SK-N-SH treated with all-trans-retinoic acid at 6 μM for 48 hours (cell line): Measurements from ENCODE around the gene ATRAID.

Experiments
- ATAC-seq: fragments of 200-7000 bp; cut with Tn5 transposase; 3 replicates; pipeline ENCODE4 v1.9.1; 2020; ENCODE audit warnings: mild to moderate bottlenecking, moderate library complexity
- ARNTL ChIP-seq: fragments of 450-650 bp; formaldehyde crosslinking; IDR thresholded peaks from 2 replicates; pipeline ENCODE4 v1.5.0; 2020; ENCODE audit warnings: low read depth, mild to moderate bottlenecking, moderate library complexity, borderline replicate concordance
- BACH2 ChIP-seq: fragments of 250-450 bp; sonication (Bioruptor Pico); IDR thresholded peaks from 2 replicates; pipeline ENCODE4 v1.9.0; 2021; ENCODE audit warnings: mild to moderate bottlenecking, borderline replicate concordance
- CREB5 ChIP-seq: fragments of 250-450 bp; sonication (Bioruptor Pico); IDR thresholded peaks from 2 replicates; pipeline ENCODE4 v1.5.1; 2020; ENCODE audit warnings: low read depth, mild to moderate bottlenecking, moderate library complexity
- ESRRG ChIP-seq: fragments of 250-450 bp; sonication (Bioruptor Pico); IDR thresholded peaks from 2 replicates; pipeline ENCODE4 v1.6.1; 2021; ENCODE audit warnings: mild to moderate bottlenecking
- GLIS3 ChIP-seq: fragments of 250-450 bp; sonication (Bioruptor Pico); IDR thresholded peaks from 2 replicates; pipeline ENCODE4 v1.5.0; 2020; ENCODE audit warnings: mild to moderate bottlenecking, moderate library complexity
- ISL1 ChIP-seq: fragments of 250-450 bp; sonication (Bioruptor Pico); IDR thresholded peaks from 2 replicates; pipeline ENCODE4 v2.1.2; 2022; ENCODE audit warnings: mild to moderate bottlenecking, moderate library complexity
- OSR1 ChIP-seq: fragments of 250-450 bp; sonication (Bioruptor Pico); IDR thresholded peaks from 2 replicates; pipeline ENCODE4 v1.8.0; 2022; ENCODE audit warnings: moderate library complexity, mild to moderate bottlenecking, inconsistent platforms
- PATZ1 ChIP-seq: fragments of 250-450 bp; sonication (Bioruptor Pico); IDR thresholded peaks from 2 replicates; pipeline ENCODE4 v1.8.0; 2020; ENCODE audit warnings: mild to moderate bottlenecking, moderate library complexity, borderline replicate concordance
- PPARA ChIP-seq: fragments of 250-450 bp; sonication (Bioruptor Pico); IDR thresholded peaks from 2 replicates; pipeline ENCODE4 v1.5.0; 2020; ENCODE audit warnings: mild to moderate bottlenecking, borderline replicate concordance
- RARB ChIP-seq: fragments of 250-450 bp; sonication (Bioruptor Pico); IDR thresholded peaks from 2 replicates; pipeline ENCODE4 v1.8.0; 2021; ENCODE audit warnings: mild to moderate bottlenecking, moderate library complexity
- SNAI2 ChIP-seq: fragments of 250-450 bp; sonication (Bioruptor Pico); IDR thresholded peaks from 2 replicates; pipeline ENCODE4 v1.5.0; 2020; ENCODE audit warnings: mild to moderate bottlenecking, moderate library complexity
- TCF4 ChIP-seq: fragments of 250-450 bp; sonication (Bioruptor Pico); IDR thresholded peaks from 2 replicates; pipeline ENCODE4 v1.8.0; 2021; ENCODE audit warnings: mild to moderate bottlenecking, moderate library complexity, borderline replicate concordance
- TOX ChIP-seq: fragments of 250-450 bp; sonication (Bioruptor Pico); IDR thresholded peaks from 2 replicates; pipeline ENCODE4 v1.8.0; 2021; ENCODE audit warnings: mild to moderate bottlenecking, moderate library complexity, borderline replicate concordance
- TSHZ2 ChIP-seq: fragments of 250-450 bp; sonication (Bioruptor Pico); IDR thresholded peaks from 2 replicates; pipeline ENCODE4 v1.5.0; 2020; ENCODE audit warnings: mild to moderate bottlenecking, moderate library complexity
- ZC3H10 ChIP-seq: fragments of 250-450 bp; sonication (Bioruptor Pico); IDR thresholded peaks from 2 replicates; pipeline ENCODE4 v1.5.1; 2021; ENCODE audit warnings: mild to moderate bottlenecking, moderate library complexity
- ZFP3 ChIP-seq: fragments of 250-450 bp; sonication (Bioruptor Pico); IDR thresholded peaks from 2 replicates; pipeline ENCODE4 v1.5.0; 2020; ENCODE audit warnings: mild to moderate bottlenecking, moderate library complexity
- ZFP30 ChIP-seq: fragments of 450-650 bp; formaldehyde crosslinking; IDR thresholded peaks from 2 replicates; pipeline ENCODE4 v1.5.0; 2022; ENCODE audit warnings: mild to moderate bottlenecking, moderate library complexity
- ZNF565 ChIP-seq: fragments of 450-650 bp; formaldehyde crosslinking; conservative IDR thresholded peaks from 2 replicates; pipeline ENCODE4 v1.5.0; 2020; ENCODE audit warnings: low read depth, mild to moderate bottlenecking, moderate library complexity
- ZNF70 ChIP-seq: fragments of 450-650 bp; formaldehyde crosslinking; IDR thresholded peaks from 2 replicates; pipeline ENCODE4 v1.5.0; 2020; ENCODE audit warnings: mild to moderate bottlenecking, moderate library complexity
- ZNF8 ChIP-seq: fragments of 450-650 bp; formaldehyde crosslinking; IDR thresholded peaks from 2 replicates; pipeline ENCODE4 v1.5.0; 2020; ENCODE audit warnings: mild to moderate bottlenecking, moderate library complexity
- TF ChIP-seq, protein P1 (sequence below): fragments of 250-450 bp; sonication (Bioruptor Pico); IDR thresholded peaks from 2 replicates; pipeline ENCODE4 v1.5.1; 2021; ENCODE audit warnings: mild to moderate bottlenecking, moderate library complexity

ATRAID gene

DNA sequence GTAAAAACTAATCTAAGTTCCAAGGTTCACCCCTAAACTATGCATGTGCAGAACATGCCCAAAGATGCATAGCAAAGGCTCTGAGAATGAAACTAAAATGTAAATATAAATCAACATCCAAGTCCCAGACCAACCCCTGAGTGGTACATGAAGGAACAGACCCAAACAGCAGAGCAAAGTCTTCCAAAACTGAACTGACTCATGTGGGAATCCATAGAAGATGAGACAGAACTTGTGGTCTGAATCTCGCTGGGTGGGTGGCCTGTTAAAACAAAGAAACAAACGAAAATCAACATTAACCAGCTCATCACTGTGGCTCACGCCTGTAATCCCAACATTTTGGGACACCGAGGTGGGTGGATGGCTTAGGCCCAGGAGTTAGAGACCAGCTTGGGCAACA lies 29.5 kb upstream of the ATRAID start:
- ATAC-seq, result no peak
- TF ChIP-seq CREB5 (CRISPR knock-in tag) (no peak), ZC3H10 (no peak), ISL1 (CRISPR knock-in tag) (no peak)

DNA sequence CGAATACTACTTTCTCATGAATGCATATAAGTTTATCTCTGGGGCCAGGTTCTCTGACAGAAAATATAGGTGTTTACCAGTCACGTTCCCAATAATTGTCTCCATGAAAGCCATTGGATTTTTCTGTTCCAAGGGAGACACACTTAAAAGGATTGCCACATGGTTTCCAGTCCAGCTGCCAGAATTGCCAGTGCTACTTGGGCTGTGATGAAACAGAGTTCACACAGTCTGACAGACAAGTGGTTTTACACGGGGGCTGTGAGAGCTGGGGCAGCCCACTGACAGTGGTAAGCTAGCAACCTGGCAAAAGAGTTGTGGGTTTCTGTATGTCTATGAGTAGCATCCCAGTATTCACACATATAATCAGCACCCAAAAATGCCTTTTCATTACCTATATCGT lies 27.7 kb upstream of the ATRAID start:
- no peak for ATAC-seq

DNA sequence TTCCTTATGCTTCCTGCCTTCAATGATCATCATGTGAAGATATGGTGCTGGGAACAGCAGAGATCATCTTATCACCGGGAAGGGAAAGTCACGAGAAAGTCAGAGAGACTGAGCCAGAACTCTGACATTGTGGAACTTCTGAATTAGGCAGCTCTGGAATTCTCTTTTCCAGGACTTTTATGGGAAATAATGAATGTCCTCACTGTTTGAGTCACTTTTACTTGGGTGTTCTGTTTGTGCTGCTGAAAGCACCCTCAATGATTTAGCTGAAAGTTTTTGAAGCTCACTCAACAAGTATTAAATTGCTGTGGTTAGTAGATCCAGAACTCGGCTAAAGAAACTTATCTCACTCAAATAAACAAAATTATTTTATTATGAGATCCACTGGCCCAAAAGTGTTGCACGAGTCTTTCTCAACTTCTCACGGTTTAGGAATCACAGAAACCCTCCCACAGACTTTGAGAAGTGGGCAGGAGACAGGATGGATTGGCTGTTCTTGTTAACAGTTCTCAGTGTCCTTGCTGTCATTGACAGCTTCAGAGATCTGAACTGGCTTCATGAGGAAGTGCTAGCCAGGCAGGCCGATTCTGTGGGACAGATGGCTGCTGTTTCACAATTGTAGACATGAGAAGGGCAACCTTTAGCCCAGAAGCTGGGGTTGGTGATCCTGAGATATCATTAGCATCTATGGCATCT lies 26.4 kb upstream of the ATRAID start:
- TF ChIP-seq PPARA (CRISPR knock-in tag), result no peak
- TF ChIP-seq RARB (CRISPR knock-in tag), result no peak
- no peak for TF ChIP-seq GLIS3 (CRISPR knock-in tag)
- TF ChIP-seq ARNTL (CRISPR knock-in tag), result no peak
- TF ChIP-seq TSHZ2, result no peak
- no peak for TF ChIP-seq ESRRG
- no peak for TF ChIP-seq ZNF8
- no peak for TF ChIP-seq BACH2 (CRISPR knock-in tag)
- TF ChIP-seq ZFP30 (CRISPR knock-in tag), result no peak
- TF ChIP-seq, protein P1, sequence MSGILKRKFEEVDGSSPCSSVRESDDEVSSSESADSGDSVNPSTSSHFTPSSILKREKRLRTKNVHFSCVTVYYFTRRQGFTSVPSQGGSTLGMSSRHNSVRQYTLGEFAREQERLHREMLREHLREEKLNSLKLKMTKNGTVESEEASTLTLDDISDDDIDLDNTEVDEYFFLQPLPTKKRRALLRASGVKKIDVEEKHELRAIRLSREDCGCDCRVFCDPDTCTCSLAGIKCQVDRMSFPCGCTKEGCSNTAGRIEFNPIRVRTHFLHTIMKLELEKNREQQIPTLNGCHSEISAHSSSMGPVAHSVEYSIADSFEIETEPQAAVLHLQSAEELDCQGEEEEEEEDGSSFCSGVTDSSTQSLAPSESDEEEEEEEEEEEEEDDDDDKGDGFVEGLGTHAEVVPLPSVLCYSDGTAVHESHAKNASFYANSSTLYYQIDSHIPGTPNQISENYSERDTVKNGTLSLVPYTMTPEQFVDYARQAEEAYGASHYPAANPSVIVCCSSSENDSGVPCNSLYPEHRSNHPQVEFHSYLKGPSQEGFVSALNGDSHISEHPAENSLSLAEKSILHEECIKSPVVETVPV (CRISPR knock-in tag), result no peak
- TF ChIP-seq TOX (CRISPR knock-in tag), result no peak
- no peak for TF ChIP-seq SNAI2 (CRISPR knock-in tag)
- no peak for TF ChIP-seq ZC3H10
- TF ChIP-seq ZFP3 (CRISPR knock-in tag), result no peak
- TF ChIP-seq PATZ1 (CRISPR knock-in tag), result no peak
- TF ChIP-seq OSR1, result no peak
- no peak for TF ChIP-seq CREB5 (CRISPR knock-in tag)
- TF ChIP-seq ZNF565 (CRISPR knock-in tag), result no peak
- ATAC-seq, result peak; percentile 60

More for the DNA sequence above, 27.7 kb upstream of the ATRAID start:
- TF ChIP-seq SNAI2 (CRISPR knock-in tag) (no peak), PPARA (CRISPR knock-in tag) (no peak), TCF4 (CRISPR knock-in tag) (no peak), ZFP30 (CRISPR knock-in tag) (no peak), GLIS3 (CRISPR knock-in tag) (no peak), ZFP3 (CRISPR knock-in tag) (no peak), ARNTL (CRISPR knock-in tag) (no peak), ZNF8 (no peak), ZNF565 (CRISPR knock-in tag) (no peak), ZNF70 (CRISPR knock-in tag) (no peak), TSHZ2 (no peak)
